ENCODE results near the gene RPTOR. TPM values are rescaled to one million over a fixed set of nuclear protein-coding genes. Genes with fewer than 3 reads are reported as not detected.
"Not testable (repeated sequence)": the region's sequence is repeated elsewhere in the genome, so short reads cannot be mapped to it uniquely, and the experiment has no call there.

RPTOR gene
- polyA plus RNA-seq, 12 donors = 16.0 to 34.1 (median 21.6) TPM; not detected in 1

DNA sequence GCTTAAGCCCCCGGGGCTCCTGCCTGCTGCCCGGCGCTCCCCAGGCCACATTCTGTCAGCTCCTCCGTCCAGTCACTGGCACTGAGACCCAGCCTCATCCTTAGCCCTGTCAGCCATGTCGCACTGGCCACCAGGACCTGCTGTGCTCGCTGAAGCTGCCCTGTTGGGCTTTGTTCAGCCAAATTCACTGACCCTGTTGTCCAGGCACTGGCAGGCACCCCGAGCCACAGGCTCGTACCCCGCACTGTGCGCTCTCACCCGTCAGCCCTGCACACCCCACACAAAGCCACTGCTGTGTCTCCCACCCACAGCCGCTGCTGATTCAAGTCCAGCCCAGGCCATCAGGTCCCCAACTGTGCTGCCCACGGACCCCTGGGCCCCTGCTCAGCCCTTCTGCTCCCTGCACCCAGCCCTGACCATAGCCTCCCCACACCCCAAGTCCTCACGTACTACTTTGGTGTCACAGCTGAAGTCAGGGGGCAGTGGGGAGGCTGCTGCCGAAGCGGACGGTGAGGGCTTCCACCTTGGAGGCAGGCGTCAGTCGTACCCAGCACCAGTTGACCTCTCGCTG is 315.5 kb downstream of the RPTOR start:
- DNase-seq = no peak

DNA sequence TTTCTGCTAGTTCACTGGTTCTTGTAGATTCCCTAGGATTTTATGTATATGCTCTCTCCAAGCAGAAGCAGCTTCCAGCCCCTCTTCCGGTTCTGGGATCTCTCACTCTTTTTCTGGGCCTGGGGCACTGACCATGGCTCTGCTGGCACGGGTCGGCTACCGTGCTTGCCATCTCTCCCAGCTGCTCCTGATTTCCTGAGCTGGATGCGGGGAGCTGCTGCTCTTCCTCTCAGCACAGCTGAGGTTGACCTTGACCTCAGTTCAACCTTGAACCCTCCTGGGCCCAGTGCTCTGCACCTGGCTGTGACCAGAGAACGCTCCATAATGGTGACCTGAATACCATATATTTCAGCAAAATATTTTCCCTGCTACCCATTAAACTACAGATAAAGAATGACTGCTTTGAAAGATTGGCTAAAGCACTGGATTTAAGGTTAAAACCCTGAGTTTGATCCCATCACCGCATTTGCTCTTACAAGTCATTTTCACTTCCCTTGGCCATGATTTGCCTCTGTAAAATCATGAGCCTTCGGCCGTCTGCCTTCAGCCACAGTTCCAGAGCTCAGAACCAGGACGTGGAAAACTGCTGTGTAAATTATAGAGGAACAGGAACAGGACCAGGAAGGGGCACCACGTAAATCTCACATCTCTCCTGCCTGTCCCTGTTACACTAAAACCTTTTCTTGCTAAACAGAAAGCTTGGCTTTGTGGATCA is 316.2 kb downstream of the RPTOR start:
- no peak for DNase-seq

DNA sequence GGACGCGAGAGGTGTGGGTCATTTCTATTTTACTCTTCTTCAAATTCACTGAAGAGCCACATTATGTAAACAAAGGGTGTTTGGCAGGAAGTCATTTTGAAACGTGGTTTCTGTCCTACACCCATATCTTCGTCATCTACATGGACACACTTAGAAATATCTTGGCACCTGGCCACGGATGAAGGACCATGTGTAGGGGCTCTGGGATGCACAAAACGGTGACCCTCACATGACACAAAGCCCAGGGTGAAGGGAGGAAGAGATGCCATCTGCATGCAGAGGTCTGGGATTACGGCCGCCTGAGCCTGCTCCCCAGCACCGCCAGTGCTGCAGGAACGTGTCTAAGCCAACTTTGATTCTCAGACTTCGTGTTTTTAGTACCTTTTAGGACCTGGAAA is 316.8 kb downstream of the RPTOR start:
- no peak for DNase-seq

DNA sequence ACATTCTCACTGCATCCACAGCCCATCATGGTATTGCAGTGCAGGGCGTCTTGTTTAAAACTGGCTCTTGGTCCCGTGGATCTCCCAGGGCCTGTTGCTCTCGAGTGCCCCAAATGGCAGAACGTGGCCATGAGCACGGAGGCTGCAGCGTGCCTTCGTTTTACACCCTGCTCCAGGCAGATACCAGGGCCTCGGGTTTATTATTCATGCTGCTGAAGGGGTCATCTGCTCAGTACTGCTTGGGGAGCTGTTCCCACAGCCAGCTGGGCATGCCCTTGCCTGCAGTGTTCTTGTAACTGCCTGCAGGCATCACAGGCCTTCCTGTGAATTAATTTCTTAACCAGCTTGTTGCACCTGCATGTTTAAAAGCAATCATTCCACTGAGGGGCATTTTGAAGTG is 317.3 kb downstream of the RPTOR start:
- no peak for DNase-seq

DNA sequence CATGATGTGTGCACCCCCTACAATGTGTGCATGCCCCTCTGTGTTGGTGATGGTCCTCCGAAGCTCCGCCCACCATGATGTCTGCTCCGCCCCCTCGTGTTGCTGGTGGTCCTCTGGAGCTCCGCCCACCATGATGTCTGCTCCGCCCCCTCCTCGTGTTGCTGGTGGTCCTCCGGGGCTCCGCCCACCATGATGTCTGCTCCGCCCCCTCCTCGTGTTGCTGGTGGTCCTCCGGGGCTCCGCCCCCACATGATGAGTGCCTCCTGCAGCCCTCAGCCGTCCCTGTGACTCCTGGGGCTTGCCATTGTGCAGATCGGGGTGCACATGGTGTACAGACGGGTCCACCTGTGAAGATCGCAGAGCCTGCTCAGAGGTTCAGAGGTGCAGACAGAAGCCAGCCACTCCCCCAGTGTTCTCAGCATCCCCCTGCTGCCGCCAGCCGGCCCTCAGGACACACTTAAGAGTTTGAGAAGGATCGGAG is 317.9 kb downstream of the RPTOR start:
- no peak for DNase-seq

DNA sequence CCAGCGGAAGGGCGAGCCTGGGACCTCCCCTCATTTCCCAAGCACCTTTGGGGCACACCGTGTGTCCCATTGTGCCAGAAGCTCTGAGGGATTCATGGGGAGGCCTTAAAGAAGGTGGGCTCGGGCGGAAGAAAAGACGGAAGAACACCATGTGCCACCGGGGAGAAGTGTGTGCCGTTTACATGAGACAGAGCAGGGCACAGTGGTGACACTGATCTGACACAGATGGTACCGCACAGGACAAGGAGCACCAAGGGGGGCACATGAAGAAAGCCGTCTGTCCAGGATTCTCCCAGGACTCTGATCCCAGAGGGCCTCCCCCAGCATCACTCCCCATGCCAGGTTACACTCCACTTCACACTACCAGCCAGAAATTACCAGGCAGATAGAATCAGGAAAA is 318.3 kb downstream of the RPTOR start:
- DNase-seq = no peak

DNA sequence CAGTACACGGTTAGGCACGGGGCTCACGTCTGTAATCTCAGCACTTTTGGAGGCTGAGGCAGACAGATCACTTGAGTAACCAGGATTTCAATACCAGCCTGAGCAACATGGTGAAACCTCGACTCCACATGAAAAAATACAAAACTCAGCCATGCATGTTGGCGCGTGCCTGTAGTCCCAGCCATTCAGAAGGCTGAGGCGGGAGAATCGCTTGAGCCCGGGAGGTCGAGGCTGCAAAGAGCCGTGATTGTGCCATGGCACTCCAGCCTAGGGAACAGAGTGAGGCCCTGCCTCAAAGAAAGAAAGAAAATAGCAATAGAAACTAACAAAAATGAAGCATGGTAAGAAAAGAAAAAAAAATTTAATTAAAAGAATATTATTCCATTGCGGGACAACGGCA is 319.0 kb downstream of the RPTOR start:
- no peak for DNase-seq

DNA sequence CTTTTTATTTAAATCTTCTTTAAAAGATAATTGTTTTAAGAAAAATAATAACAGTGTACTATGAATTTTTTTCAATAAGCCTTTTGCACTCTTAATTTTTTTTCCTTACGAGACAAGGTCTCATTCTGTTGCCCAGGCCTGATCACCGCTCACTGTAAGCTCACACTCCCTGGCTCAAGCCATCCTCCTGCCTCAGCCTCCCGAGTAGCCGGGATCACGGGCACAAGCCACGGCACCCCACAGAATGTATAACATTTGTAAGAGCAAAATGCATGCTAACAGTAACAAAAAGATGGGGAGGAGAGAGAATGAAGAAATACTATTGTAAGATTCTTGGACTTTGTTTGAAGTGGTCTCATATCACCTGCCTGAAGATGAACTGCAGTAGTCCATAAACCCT is 320.1 kb downstream of the RPTOR start:
- DNase-seq = no peak

DNA sequence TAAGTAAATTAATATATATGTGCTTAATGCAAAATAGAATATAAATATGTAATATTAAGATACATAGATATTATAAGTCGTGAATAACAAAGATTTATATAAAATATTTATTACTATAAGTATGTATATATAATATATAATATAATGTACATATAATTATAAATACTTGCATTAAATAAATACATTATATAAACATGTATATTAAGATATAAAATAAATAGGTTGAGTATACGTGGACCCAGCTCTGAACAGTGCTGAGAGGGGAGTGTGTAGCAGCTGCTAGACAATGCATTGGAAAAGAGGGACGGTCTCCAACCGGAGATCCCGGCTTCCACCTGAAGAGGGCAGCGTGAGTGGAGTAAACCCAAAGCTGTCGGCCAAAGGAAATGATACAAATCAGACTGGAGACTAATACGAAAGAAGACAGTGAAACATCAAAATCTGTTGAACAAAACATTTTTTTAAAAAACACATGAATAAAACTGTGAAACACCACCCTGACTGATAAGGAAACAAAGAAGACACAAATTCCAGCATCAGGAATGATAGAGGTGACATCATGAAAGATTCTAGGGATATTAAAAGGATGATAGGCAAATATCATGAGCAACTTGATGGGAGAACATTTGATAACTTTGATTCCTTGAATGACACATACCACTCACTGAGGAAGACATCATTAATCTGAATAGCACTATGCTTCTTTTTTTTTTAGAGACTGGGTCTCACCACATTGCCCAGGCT is 321.6 kb downstream of the RPTOR start:
- peak; percentile 76 for DNase-seq

DNA sequence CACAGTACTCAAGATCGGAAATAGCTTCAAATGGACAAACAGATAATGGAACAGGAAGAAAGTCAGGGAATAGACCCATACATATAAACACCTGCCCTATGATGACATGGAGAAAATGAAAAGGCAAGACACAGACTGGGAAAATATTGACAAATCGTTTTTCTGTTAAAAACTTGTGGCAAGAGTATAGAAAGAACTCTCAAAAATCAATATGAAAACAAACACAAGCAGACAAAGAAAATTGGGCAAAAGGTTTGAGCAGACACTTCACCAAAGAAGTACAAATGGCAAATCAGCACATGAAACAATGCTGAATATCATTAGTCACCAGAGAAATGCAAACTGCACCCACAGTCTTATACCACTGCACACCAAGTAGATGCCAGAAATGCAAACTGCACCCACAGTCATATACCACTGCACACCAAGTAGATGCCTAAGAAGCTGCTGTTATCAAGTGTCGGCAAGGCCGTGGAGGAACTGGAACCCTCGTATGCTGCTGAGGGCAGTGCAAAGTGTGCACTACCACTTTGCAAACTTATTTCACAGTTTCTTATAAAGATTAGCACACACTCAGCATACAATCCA is 323.5 kb downstream of the RPTOR start:
- DNase-seq = no peak

DNA sequence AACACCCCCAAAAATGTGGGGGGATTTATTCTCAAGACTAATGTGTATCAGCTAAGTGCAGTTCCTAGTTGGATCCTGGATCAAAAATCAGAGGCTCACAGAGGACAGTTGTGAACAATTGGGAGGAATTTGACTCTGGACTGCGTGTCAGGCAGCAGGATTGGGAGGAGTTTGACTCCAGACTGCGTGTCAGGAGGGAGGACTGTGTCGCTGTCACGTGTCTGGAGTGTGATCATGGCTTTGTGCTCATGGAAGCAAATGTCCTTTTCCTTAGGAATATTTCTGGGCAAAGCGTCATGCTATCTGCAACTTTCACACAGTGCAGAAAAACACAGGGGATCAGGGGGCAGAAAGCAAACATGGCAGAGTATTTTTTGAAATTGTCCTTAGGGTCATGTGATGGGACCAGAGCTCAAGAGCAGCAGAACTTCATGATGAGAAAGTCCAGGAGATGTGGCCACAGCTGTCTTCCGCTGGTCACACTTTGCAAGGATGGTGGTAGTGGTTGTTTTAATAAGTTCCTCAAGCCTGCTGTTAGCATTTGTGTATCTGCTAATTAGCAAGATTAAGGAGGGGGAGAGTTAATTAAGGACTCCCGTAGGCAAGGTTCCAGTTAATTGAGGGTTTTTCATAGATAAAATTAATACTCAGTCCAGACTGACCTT is 325.0 kb downstream of the RPTOR start:
- no peak for DNase-seq

DNA sequence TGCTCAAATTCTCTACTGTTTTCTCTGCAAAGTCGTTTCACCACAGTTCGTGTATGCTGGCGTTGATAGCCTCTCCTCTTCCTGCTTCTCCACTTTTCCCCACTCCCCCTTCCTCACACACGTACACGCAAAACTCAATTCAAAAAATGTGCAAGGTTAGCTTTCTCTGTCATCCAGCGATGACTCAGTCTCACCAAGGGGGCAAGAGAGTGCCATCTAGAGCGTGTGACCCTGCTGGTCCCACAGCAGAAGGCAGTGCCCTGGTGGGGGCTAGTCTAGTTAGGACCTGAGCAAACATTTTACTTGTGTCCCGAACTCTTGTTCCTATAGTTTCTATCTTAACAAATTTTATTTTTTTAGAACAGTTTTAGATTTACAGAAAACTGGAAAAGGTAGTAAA is 325.8 kb downstream of the RPTOR start:
- DNase-seq = no peak

DNA sequence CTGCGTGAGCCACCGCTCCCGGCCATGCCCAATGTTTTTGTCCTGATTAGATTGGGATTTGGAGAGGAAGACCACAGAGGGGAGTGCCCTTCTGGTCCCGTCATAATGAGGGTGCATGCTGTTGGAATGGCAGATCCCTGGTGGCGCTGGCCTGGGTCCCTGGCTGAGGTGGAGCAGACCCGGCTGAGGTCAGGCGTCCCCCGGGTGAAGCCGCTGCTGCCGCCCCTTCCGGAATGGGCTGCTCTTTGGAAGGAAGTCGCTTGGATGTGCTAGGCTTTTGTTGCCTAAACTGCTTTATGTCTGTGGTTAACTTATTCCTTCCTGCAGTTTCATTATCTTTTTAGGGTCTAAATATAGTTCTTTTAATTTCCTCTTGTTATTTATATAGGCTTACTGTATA is 326.7 kb downstream of the RPTOR start:
- DNase-seq = no peak

DNA sequence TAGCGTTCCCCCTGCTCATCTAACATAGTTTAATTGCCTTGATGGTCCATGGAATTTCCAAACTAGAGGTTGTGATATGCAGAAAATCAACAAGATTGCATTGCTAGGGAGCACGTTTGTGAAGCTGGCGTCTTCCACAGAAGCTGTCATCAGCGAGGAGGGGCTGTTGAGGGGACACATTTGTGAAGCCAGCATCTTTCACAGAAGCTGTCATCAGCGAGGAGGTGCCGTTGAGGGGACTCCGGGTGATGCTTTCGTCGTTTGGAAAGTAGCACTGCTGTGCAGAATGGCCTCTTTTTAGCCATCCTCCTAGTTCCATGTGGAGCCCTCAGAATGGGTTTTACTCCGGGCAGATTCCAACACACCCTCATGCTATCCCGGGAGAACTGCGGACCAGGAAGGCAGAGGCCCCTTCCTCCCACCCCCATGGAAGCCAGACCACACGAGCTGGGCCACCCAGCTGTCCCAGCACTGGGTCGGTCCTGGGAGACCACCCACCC is 327.4 kb downstream of the RPTOR start:
- DNase-seq = no peak

DNA sequence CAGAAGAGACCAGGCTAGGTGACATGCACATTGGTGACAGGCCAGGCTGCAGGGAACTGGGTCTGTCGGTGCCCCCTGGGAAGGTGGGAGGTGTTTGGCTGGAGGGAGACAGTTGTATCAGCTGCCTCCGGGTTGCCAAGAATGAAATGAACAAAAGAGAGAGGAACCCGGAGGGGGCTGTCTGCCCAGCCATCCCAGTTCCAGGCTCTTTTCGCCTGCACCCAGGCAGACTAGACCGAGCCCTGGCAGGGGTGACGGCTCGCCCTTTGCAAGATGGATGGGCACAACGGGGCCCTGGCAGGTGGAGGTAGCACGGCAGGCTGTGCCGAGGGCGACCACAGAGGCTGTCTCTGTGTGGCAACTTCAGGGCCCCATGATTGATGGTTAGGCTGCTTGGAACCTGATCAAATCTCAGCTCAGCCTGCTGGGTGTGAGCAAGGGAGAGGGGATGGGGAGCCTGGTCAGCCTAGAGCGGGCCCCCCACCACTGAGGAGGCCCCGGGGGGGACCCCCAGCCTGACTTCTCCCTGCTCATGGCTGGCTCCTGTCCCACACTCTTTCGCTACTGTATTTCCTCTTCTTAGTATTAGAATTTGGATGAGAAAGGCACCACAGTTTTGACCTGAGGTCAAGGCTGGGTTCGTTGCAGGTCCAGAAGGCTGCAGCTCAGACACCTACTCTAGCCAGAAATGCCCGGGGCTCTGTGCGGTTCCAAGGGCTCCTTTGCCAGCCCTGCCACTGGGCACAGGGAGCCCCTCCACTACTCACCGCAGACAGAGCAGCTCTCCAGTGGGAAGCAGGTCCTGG is 328.1 kb downstream of the RPTOR start:
- DNase-seq = no peak

DNA sequence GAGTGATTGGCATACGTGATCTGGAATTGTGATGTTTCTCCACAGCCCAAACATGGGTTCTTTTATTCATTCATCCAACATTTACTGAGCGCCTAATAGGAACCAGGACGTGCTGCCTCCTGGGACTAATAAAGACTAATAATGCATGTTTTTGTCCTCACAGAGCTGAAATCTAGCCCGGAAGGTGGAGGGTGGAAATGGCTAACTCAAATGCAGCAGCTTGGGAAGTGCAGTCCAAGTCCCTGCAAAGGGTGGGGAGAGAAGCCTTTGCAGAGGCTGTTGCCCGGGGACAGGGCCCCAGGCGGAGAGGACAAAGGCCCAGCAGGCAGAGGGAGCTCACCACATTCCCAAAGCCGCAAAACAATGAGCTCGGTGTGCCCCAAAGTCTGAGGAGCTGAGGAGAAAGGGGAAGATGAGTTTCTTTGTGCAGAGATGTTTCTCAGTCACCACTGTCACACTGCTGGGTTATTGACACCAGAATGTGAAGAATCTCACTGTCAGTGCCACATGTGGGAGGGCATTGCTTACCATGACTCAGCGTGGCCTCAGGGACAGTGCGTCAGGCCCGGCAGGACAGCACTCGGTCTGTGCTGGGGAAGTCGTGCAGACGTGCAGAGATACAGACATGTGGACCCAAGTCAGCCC is 328.8 kb downstream of the RPTOR start:
- no peak for DNase-seq

DNA sequence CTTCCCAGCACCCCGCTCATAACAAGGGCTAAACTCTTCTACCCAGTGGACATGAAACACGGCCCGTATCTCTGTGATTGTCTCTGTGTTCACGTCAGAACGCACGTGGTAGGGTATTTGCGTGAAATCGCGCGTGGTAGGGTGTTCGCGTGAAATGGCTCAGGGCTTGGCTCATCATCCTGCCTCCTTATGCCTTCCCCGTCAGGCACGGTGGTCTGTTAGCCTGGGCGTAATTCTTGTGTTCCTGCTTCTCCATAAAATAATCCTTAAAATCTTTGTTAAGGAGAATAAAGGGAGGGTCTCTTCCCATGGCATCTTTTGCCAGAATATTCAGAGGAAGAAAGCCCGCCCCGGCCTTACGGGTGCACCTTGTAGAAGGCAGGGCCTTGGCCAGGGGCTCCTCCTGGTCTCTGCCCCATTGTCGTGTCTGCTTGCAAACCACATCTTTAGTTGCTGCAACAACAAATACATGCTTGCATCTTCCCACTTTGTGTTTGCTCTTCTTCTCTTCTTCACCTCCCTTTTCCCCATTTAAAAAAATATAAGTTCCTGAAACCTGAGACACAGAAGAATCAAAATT is 330.3 kb downstream of the RPTOR start:
- no peak for DNase-seq

DNA sequence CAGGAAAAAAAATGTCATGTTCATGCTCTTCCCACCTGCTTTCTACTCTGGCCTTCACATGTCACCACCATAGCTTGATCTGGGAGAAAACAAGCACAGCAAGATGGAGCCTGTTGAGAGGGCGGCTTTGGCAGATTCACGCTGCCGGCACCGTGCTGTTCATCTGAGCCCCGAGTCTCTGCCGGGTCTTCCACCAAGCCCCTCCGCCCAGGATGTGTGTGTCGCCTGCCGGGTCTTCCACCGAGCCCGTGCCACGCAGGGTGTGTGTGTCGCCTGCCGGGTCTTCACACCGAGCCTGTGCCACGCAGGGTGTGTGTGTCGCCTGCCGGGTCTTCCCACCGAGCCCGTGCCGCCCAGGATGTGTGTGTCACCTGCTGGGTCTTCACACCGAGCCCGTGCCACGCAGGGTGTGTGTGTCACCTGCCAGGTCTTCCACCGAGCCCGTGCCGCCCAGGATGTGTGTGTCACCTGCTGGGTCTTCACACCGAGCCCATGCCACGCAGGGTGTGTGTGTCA is 330.9 kb downstream of the RPTOR start:
- not testable (repeated sequence) for DNase-seq

DNA sequence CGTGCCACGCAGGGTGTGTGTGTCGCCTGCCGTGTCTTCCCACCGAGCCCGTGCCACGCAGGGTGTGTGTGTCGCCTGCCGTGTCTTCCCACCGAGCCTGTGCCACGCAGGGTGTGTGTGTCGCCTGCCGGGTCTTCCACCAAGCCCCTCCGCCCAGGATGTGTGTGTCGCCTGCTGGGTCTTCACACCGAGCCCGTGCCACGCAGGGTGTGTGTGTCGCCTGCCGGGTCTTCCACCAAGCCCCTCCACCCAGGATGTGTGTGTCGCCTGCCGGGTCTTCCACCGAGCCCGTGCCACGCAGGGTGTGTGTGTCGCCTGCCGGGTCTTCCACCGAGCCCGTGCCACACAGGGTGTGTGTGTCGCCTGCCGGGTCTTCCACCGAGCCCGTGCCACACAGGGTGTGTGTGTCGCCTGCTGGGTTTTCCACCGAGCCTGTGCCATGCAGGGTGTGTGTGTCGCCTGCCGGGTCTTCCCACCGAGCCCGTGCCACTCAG is 331.9 kb downstream of the RPTOR start:
- DNase-seq = not testable (repeated sequence)

Data from muscle of arm (tissue), 12 donors.